Stimulated activated CD8-positive, alpha-beta memory T cell treated with anti-CD3 and anti-CD28 coated beads, Interleukin-7, amount 100 ng/mL, for 4 hours (primary cell): ENCODE data around the gene TSEN34.
"Not testable (repeated sequence)": the region's sequence is repeated elsewhere in the genome, so short reads cannot be mapped to it uniquely, and the experiment has no call there.

Experiments used
- DNase-seq, 2 donors: peaks; one replicate each; pipeline ENCODE4 v3.0.0-alpha.2; 2020; ENCODE audit warnings: low read depth in 2 of 2

The TSEN34 gene

DNA sequence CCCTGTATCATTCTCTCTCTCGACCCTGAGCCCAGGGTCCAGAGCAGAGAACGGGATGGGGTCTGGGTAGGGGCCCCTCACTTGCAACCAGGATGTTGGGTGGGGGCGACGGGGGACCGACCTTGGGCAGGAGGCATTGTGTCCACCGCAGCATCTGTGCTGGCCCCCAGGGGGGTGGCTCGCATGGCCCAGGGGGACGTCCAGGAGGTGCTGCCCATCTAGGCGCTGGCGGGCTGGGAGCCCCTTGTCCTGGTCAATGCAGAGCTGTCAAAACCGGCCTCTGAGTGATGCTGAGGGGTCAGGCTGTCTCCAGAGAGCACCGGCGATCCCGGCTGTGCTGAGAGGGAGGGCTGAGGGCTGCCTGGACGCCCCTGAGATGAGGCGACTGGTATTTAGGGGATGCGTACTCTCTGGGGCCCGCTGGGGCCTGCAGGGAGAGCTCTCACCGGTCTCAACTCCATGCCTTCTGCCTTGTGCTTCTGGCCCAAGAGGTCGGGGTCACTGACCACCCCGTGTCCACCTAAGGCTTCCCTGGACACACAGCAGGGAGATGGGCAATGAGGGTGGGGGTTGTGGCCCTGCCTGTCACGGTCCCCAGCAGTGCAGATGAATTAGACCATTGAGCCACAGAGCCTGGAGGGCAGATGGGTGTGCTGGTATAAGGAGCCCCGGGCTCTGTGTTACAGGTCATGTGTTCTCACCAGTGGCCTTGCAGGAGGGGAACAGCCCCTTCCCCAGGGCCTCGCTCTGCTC lies 18.1 kb downstream of the TSEN34 start:
- no peak for DNase-seq

GRCh38 chr19:54209811-54210494 lies 18.8 kb downstream of the TSEN34 start:
- DNase-seq, result no peak

DNA sequence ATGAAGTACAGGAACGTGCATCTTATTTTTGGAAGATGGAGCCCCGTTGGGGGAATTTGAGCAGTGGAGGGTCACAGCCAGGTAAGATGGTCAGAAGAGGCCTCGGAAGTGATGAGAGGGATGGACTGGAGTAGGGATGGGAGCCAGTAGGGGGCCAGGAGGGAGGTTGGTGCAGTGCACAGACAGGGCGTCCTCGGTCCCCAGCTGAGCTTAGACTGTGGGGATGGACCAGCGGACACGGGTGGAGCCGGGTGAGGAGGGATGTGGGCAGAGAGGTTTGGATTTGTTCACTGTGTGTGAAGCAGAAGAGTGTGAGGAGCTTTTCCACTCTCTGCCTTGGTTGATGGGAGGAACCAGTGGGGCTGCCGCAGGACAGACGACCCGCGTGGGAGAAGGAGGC lies 20.1 kb downstream of the TSEN34 start:
- no peak for DNase-seq

DNA sequence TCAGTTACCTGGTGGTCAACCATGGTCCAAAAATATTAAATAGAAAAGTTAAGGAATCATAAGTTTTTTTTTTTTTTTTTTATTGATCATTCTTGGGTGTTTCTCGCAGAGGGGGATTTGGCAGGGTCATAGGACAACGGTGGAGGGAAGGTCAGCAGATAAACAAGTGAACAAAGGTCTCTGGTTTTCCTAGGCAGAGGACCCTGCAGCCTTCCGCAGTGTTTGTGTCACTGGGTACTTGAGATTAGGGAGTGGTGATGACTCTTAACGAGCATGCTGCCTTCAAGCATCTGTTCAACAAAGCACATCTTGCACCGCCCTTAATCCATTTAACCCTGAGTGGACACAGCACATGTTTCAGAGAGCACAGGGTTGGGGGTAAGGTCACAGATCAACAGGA lies 23.1 kb downstream of the TSEN34 start:
- not testable (repeated sequence) for DNase-seq

- DNase-seq, result not testable (repeated sequence)
Observed at GRCh38 chr19:54214734-54215133, 23.6 kb downstream of the TSEN34 start.

DNA sequence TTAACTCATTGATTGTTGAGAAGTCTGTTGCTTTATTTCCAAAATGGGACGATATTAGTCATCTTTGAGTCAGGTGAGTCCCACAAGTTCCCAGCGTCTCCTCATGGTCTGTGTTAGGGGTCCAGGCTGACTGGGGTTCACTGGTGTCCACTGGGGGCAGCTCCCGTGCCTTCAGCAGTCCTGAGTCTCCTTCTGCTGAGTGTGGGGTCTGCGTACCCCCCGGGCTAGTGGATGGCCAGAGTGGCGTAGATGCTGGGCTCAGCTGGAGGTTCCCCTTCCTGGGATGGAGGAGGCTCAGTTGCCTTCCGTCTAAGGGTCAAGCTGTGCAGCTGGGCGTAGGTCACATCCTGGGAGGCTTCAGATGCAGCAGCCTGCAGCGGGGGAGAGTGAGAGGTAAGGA lies 25.8 kb downstream of the TSEN34 start:
- no peak for DNase-seq

- DNase-seq, result not testable (repeated sequence)
Observed at GRCh38 chr19:54217517-54218247, 26.6 kb downstream of the TSEN34 start.

GRCh38 chr19:54218259-54218658 lies 27.2 kb downstream of the TSEN34 start:
- DNase-seq, result no peak

DNA sequence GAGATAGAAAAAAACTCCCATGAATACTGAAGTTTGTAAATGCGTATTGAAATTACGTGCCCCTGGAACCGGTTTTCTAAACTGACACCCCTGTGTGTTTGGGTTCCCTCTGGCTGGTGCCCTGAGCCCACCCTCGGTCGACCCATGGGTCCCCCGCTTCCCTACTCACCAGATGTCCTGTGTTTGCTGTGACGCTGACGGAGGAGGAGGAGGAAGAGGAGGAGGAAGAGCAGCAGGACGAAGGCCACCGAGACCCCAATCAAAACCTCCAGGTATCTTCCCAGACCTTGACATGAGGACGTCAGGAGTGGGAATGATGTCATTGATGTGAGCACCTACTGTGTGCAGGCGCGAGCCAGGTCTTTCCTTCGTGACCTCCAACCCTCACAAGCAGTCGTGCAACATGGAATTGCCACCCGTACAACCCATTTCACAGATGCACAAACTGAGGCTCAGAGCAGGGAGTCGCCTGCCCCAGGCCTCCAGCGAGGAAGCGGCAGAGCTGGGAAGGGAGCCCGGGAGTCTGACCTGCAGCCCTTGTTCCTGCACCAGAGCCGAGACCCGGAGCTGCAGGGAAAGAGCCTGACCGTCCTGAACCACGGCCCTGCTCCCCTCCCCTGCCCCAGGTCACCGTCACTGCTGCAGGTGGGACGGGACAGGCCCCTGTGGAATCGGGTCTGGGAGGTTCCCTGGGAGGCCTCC lies 28.0 kb downstream of the TSEN34 start:
- no peak for DNase-seq

DNA sequence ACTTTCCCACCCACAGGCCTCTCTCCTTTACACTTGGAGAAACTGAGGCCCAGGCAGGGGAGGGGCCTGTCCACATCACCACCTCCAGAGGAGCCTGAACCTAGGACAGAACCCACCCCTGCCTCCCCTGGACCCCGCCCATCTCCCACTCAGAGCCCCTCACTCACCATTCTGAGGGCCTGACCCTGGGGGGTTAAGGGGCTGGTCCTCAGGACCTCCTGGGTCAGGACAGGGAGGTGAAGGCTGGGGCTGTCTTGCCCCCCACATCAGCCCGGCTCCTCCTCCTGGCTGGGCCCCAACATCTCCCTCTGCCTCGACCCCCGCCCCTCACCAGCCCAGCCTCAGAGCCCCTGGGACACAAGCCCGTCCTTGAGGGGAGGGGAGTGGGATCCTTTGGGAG lies 28.6 kb downstream of the TSEN34 start:
- not testable (repeated sequence) for DNase-seq

GRCh38 chr19:54221947-54222346 lies 30.8 kb downstream of the TSEN34 start:
- DNase-seq, result not testable (repeated sequence)

DNA sequence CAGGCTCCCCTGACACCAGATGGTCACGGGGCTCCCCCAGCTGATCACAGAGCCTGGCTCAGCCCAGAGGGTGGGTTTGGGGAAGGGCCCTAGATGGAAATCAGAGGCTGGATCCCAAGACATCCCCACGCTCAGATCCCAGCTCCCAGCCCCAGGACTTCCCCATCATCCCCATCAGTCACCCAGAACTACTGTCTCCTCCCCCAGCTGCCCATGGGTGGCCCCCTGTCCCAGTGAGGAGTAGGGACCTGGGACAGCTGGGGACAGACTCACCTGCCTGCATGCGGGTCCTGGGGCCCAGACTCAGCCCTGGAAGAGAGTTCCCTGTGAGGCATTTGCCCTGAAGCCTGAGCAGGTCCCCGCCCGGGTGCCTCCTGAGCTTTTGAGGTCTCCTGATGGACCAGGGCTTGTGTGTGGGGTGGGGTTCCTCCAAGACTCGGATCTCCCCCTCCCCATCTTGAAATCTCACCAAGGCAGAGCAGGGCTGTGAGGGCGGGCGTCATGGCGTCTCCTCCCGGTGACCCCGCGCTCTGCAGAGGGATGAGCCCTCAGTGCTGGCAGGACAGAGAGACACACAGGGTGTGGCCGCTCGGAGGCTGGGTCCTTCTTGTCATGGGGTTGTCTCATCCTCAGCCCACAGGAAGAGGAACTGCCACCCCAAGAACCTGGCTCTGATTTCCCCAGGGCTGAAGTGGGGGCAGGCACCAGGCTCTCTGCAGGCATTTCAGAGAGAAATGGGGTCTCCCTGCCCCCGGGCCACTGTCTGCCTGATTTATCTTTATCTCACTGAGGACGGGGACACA lies 31.6 kb downstream of the TSEN34 start, which contains the start of gene LILRB3:
LILRB3 (minus strand) TSS at position 534 of the 803 bp plus-strand sequence; CDS start at position 503, 31 bp downstream.
- not testable (repeated sequence) for DNase-seq

DNA sequence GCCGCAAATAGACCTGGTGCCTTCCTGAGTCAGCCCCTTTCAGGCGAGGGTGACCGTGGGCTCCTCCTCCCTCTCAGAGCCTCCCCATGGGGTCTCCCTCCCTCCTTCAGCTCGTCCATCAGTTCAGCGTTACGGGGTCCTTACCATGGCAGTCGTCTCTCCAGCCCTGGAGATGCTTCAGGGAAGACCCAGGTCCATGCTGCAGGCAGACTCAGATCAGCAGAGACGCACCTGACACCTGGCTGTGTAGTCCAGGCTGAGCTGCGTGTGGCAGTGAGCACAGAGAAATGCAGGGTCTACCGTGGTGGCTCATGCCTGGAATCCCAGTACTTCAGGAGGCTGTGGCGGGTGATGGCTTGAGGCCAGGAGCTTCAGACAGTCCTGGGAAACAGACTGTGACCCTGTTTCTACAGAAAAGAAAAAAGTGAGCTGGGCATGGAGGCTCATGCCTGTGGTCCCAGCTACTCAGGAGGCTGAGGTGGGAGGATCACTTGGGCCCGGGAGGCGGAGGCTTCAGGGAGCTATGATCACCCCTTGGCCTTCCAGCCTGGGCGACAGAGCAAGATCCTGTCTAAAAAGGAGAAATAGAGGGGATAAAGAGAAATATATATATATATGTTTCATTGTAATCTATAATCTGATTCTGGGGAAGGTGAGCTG lies 32.3 kb downstream of the TSEN34 start:
- not testable (repeated sequence) for DNase-seq

DNA sequence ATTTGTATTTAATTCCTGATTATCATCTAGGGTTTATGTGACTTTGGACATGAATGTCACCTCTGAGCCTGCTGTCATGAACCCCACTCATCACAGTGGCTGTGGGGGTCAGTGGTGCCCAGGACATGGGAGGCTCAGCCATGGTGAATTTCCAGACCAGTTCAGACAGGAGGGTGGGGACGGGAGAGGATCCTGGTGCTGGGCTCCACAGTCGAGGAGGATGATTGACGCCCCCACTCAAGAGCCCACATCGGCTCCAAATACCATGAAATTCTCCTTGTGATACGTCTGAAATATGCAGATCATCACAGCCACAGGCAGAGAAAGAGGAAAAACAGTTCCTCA lies 32.8 kb downstream of the TSEN34 start:
- DNase-seq, result not testable (repeated sequence)

GRCh38 chr19:54224619-54225018 lies 33.5 kb downstream of the TSEN34 start:
- DNase-seq, result not testable (repeated sequence)

DNA sequence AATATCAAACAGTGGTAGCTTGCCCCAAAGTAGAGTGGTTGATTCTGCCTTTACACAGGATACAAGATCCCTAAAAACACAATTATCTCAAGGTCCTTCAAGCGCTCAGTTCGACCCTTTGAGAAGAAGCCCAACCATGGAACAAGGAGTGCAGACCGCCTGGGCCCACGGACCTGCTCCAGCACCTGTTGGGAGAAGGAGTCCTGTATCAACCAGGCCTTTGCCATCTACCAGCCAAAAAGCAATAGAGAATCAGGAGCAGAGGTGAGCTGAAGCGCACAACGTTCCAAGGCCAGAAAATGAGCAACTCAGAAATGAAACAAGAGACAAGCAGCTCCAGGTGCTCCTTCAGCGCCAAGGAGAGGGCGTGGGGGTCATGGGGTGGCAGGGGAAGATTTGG lies 38.0 kb downstream of the TSEN34 start:
- no peak for DNase-seq

- DNase-seq, result no peak
Observed at GRCh38 chr19:54230031-54230430, 38.9 kb downstream of the TSEN34 start.

DNA sequence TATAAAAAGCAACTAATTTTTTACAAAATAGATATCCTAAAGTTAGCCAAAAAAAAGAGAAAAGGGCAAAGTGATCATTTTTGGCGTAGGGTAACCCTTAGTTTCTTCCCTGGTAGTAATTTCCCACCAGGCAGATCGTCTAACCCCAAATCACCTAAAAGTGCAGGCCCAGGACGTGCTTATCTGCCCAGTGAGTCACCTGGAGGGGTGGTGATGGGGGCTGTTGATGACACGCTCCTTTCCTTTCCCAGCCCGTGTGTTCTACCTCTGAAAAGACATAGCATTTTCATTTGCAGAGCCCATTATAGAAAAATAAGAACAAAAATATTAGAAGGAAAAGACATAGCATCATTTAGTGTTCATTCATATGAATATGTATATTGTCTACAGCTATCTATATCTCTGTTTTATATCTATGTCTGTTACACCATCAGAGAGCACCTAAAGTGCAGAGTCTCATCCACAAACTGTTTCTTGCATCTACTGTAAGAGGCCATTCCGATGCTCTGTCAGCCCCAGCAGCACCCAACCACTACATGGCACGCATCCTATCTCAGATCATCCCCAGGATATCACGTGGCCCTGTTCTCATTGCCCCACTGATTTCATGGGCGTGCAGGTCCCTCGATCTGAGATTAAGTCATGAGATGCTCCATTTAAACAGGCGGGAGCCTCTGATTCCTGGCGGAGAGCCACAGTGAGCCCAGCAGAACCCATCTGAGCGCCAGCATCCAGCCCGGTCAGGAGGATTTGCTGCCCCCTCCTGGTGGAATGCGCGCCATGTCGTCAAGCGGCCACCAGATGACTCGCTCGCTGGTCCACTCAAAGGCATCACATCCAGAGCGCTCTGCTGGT lies 40.2 kb downstream of the TSEN34 start:
- peak; percentile 68 to 71 for DNase-seq

GRCh38 chr19:54233941-54234340 lies 42.8 kb downstream of the TSEN34 start:
- no peak for DNase-seq
